GM12865 (cell line): ENCODE results near the gene SAP25.
"Not testable (repeated sequence)": the region's sequence is repeated elsewhere in the genome, so short reads cannot be mapped to it uniquely, and the experiment has no call there.

Experiments used
- DNase-seq: peaks from one replicate; pipeline ENCODE4 v3.0.0; 2010; ENCODE audit warnings: low read depth
- H3K4me3 ChIP-seq: 2 replicates; pipeline ENCODE4 v1.5.1; 2011; ENCODE audit warnings: mild to moderate bottlenecking, low read depth, low read length, control low read depth
- TF ChIP-seq, protein P1 (sequence below): IDR thresholded peaks from 2 replicates; pipeline ENCODE4 v1.5.1; 2011; ENCODE audit warnings: low read length, control low read depth, low read depth, inconsistent platforms; ENCODE audit not compliant: insufficient read depth; ENCODE audit errors: missing control alignments

The SAP25 gene

DNA sequence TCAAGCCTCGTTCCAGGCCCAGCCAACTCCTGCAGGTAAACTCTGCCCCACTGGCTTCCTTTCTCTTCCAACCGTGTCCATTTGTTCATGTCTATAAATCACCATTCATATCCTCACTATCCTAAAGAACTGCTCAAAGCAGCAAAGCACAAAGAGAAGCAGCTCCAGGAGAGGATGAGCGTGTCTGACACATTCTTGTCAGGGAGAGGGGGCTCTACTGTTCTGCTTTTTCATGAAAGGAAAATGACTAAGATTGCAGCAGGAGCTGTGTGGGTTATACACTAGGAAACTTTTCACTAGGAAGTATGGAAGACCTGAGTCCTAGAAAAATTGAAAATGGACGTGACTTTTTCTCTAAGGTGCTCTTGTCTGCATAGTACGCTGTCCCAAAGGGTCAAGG is 18.0 kb downstream of the SAP25 start:
- TF ChIP-seq, protein P1, sequence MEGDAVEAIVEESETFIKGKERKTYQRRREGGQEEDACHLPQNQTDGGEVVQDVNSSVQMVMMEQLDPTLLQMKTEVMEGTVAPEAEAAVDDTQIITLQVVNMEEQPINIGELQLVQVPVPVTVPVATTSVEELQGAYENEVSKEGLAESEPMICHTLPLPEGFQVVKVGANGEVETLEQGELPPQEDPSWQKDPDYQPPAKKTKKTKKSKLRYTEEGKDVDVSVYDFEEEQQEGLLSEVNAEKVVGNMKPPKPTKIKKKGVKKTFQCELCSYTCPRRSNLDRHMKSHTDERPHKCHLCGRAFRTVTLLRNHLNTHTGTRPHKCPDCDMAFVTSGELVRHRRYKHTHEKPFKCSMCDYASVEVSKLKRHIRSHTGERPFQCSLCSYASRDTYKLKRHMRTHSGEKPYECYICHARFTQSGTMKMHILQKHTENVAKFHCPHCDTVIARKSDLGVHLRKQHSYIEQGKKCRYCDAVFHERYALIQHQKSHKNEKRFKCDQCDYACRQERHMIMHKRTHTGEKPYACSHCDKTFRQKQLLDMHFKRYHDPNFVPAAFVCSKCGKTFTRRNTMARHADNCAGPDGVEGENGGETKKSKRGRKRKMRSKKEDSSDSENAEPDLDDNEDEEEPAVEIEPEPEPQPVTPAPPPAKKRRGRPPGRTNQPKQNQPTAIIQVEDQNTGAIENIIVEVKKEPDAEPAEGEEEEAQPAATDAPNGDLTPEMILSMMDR, result no peak
- H3K4me3 ChIP-seq, result no peak overlapping the region
- DNase-seq, result no peak

DNA sequence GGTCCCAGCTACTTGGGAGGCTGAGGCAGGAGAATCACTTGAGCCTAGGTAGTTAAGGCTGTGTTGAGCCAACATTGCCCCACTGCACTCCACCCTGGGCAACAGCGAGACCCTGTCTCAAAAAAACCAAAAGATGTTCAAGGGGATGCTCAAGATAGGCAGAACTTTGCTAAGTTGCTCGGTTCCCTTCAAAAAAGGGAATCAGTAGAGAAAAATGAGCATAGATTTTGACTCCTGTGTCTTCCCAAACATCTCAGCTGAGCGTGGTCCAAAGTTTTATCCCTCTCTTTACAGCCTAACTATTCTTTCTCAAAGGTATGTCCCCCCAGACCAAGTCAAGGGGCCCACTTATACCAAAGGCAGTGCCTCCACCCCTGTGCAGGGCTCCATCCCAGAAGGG is 20.7 kb downstream of the SAP25 start:
- no peak for DNase-seq
- no peak overlapping the region for H3K4me3 ChIP-seq
- TF ChIP-seq, protein P1, result no peak

DNA sequence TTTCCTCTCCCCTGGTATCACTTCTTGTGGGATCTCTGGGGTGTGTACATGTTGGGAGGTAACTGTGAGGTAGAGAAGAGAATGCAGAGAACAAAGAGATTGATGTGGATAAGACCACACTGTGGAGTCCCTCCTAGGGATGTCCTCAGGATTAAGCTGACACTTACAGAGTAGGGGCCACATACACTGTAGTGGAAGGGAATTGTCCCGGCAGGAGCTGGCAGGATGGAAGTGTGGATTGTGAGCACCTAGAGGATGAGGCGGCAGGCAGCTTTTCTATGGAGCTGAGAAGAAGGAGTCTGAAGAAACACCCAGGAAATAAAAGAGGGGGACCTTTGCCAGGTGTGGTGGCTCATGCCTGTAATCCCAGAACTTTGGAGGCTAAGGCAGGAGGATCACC is 21.2 kb downstream of the SAP25 start:
- no peak for DNase-seq
- TF ChIP-seq, protein P1, result no peak

DNA sequence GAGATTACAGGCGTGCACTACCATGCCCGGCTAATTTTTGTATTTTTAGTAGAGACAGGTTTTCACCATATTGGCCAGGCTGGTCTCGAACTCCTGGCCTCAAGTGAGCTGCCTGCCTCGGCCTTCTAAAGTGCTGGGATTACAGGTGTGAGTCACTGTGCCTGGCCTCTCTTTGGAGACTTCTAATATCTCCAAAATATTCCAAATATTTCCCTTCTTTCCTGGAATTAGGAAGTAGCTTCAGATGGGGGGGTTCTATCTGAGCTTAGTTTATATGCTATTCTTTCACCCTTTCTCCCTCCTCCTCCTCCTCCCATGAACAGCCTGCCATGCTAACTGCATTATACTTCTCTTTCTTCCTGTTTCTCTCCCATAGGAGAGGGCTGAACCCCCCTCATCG is 25.3 kb downstream of the SAP25 start:
- DNase-seq, H3K4me3 ChIP-seq: not testable (repeated sequence)

More for the DNA sequence above, 21.2 kb downstream of the SAP25 start:
- H3K4me3 ChIP-seq, result no peak overlapping the region

DNA sequence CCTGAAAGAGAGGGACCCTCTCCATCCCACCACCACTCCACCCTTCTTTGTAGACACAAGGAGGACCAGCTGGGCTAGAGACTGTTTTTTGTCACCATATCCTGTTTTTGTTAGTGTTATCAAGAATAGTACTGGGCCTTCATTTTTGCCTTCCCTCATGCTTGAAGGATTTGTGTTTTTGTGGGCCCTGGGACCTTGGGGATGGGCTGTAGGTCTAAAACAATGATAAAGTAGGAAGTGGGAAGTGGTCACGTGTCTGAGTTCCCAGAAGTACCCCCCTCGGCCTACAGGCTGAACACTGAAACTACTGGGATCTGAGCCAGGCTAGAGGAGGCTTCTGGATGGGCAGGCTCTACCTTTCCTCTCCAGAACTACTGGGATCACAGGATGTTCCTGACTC is 25.8 kb downstream of the SAP25 start:
- TF ChIP-seq, protein P1, result no peak
- peak; percentile 46 for DNase-seq
- H3K4me3 ChIP-seq, result peak overlapping the region; percentile 65

GRCh38 chr7:100546926-100547800 is 26.5 kb downstream of the SAP25 start:
- peak overlapping the region; percentile 65 for H3K4me3 ChIP-seq
- TF ChIP-seq, protein P1, result no peak
- DNase-seq, result peak; percentile 58

GRCh38 chr7:100546129-100546925 is 27.4 kb downstream of the SAP25 start:
- peak; percentile 89 for DNase-seq

More at GRCh38 chr7:100546129-100546925, 27.4 kb downstream of the SAP25 start:
- TF ChIP-seq, protein P1, result no peak
- peak overlapping the region; percentile 65 for H3K4me3 ChIP-seq
